DOHH2 (cell line): ENCODE data around the gene EHBP1L1.

ENCODE experiments used
- H3F3A ChIP-seq: fragments of 200-600 bp; sonication (generic), shearing (Covaris generic); 2 replicates; pipeline ENCODE4 v1.6.0; 2016; ENCODE audit warnings: antibody characterized with exemption, mild to moderate bottlenecking; ENCODE audit not compliant: control insufficient read depth, insufficient read depth
- H3K27ac ChIP-seq: fragments of 200-600 bp; sonication (generic); 2 replicates; pipeline ENCODE4 v1.5.1; 2014; ENCODE audit warnings: low read depth, mild to moderate bottlenecking, low read length, moderate library complexity
- H3K27me3 ChIP-seq: fragments of 200-600 bp; sonication (generic); 2 replicates; pipeline ENCODE4 v1.6.1; 2014; ENCODE audit warnings: mild to moderate bottlenecking, low read length, mixed read lengths; ENCODE audit not compliant: control insufficient read depth
- H3K36me3 ChIP-seq: fragments of 200-600 bp; sonication (generic); 2 replicates; pipeline ENCODE4 v1.6.1; 2014; ENCODE audit warnings: mild to moderate bottlenecking, low read length, moderate library complexity, mixed read lengths; ENCODE audit not compliant: control insufficient read depth
- H3K4me1 ChIP-seq: fragments of 200-600 bp; sonication (generic); 2 replicates; pipeline ENCODE4 v1.6.1; 2014; ENCODE audit warnings: mild to moderate bottlenecking, low read length, mixed read lengths; ENCODE audit not compliant: control insufficient read depth
- H3K4me2 ChIP-seq: fragments of 200-600 bp; sonication (generic); 2 replicates; pipeline ENCODE4 v1.6.0; 2014; ENCODE audit warnings: mild to moderate bottlenecking, low read length, moderate library complexity
- H3K4me3 ChIP-seq: fragments of 200-600 bp; sonication (generic); 2 replicates; pipeline ENCODE4 v1.5.1; 2014; ENCODE audit warnings: mild to moderate bottlenecking, low read length, mixed read lengths
- H3K79me2 ChIP-seq: fragments of 200-600 bp; sonication (generic); 2 replicates; pipeline ENCODE4 v1.6.1; 2014; ENCODE audit warnings: mild to moderate bottlenecking, low read length, mixed read lengths; ENCODE audit not compliant: control insufficient read depth
- H3K9me2 ChIP-seq: fragments of 200-600 bp; sonication (generic); replicated peaks from 2 replicates; pipeline ENCODE4 v1.6.1; 2014; ENCODE audit warnings: mild to moderate bottlenecking, low read length, mixed read lengths; ENCODE audit not compliant: control insufficient read depth
- H3K9me3 ChIP-seq: fragments of 200-600 bp; sonication (generic); 2 replicates; pipeline ENCODE4 v1.6.1; 2014; ENCODE audit warnings: antibody characterized with exemption, low read length, mixed read lengths; ENCODE audit not compliant: control insufficient read depth, insufficient read depth
- H4K20me1 ChIP-seq: fragments of 200-600 bp; sonication (generic); 2 replicates; pipeline ENCODE4 v1.6.0; 2014; ENCODE audit warnings: low read depth, mild to moderate bottlenecking, antibody characterized with exemption, low read length, moderate library complexity; ENCODE audit not compliant: control insufficient read depth, insufficient read depth
- EZH2phosphoT487 ChIP-seq: fragments of 200-600 bp; sonication (generic); IDR thresholded peaks from 2 replicates; pipeline ENCODE4 v1.6.1; 2017; ENCODE audit warnings: borderline replicate concordance, mild to moderate bottlenecking, antibody characterized with exemption, low read length, moderate library complexity, mixed read lengths
- TF ChIP-seq, protein P1 (sequence below): fragments of 200-600 bp; sonication (generic); IDR thresholded peaks from one replicate; pipeline ENCODE4 v1.5.1; 2014; ENCODE audit warnings: antibody characterized with exemption, mild to moderate bottlenecking, low read depth, low read length; ENCODE audit not compliant: poor library complexity, severe bottlenecking

EHBP1L1 gene

DNA sequence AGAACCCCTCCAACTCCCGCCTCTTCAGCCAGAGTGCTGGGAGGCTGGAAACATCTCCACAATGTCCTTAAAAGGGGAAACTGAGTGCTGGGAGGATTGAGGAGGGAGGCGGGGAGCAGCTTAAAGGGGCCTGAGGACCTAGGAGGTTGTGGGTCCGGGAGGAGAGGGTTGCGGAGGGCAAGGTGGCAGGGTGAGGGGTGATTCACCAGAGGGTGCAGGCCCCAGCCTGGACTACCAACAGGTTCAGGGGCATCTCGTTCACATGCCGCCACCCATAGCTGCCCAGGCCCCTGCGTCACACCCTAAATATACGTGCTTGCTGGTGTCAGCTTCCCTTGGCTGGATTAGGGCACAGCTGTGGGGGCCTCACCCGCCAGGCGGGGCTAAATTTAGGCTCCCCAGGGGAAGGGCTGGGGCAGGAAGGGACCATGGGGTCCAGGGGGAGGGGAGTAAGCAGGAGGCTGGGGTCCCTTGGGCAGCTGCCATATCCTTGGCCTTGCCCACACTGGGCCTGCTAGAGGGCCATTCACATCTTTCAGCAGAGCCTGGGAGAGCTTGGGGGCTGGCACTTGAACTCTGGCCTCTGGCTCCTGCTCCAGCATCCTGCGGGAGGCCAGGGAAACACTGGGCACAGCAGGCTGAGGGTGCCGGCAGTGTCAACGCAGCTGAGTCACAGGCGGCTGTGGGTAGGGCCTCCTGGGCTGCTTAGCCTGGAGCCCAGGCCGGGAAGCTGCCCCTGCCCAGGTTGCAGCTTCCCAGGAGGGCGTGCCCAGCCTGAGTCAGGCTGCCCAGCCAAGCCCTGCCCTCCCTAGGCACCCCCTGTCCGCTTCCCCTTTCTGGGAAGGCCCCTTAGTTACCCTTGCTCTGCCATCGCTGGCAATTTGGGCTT lies 1.3 kb downstream of the EHBP1L1 start:
- no peaks in the 10 kb centered on the region for H3K9me3 ChIP-seq
- H3K79me2 ChIP-seq: peaks cover 24% of the 10 kb centered on the region
- no peak overlapping the region for H3K27ac ChIP-seq
- H3K4me3 ChIP-seq: peak overlapping the region; percentile 86
- peaks cover 13% of the 10 kb centered on the region for H3K36me3 ChIP-seq
- TF ChIP-seq EZH2phosphoT487: no peak
- TF ChIP-seq, protein P1, sequence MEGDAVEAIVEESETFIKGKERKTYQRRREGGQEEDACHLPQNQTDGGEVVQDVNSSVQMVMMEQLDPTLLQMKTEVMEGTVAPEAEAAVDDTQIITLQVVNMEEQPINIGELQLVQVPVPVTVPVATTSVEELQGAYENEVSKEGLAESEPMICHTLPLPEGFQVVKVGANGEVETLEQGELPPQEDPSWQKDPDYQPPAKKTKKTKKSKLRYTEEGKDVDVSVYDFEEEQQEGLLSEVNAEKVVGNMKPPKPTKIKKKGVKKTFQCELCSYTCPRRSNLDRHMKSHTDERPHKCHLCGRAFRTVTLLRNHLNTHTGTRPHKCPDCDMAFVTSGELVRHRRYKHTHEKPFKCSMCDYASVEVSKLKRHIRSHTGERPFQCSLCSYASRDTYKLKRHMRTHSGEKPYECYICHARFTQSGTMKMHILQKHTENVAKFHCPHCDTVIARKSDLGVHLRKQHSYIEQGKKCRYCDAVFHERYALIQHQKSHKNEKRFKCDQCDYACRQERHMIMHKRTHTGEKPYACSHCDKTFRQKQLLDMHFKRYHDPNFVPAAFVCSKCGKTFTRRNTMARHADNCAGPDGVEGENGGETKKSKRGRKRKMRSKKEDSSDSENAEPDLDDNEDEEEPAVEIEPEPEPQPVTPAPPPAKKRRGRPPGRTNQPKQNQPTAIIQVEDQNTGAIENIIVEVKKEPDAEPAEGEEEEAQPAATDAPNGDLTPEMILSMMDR: no peak
- no peaks in the 10 kb centered on the region for H3K9me2 ChIP-seq
- no peaks in the 10 kb centered on the region for H4K20me1 ChIP-seq
- peaks cover 15% of the 10 kb centered on the region for H3F3A ChIP-seq
- peak overlapping the region; percentile 87 for H3K4me2 ChIP-seq
- no peaks in the 10 kb centered on the region for H3K27me3 ChIP-seq
- peaks cover 44% of the 10 kb centered on the region for H3K4me1 ChIP-seq

DNA sequence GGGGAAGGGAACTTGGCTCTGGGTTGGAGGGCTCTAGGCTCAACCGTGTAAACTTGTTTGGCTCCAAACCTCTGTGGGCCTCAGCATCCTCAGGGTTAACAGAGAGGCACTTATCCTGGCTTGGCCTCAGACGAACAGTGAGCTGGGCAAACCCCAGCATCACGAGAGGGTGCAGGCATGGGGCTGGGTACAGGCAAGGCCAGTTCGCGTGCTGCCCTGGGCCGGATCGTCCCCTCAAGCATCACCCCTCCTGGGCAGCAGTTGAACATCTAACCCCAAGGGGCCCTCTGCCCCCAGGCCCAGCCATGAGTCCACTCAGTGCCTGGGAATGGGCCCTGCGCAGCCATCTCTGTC lies 1.9 kb downstream of the EHBP1L1 start:
- Histone ChIP-seq H3K79me2 (peaks cover 22% of the 10 kb centered on the region), H4K20me1 (no peaks in the 10 kb centered on the region), H3K4me2 (peak overlapping the region; percentile 87), H3K9me3 (no peaks in the 10 kb centered on the region), H3K4me1 (peaks cover 42% of the 10 kb centered on the region), H3K27ac (no peak overlapping the region), H3K36me3 (peaks cover 13% of the 10 kb centered on the region), H3K4me3 (peak overlapping the region; percentile 86; the same call in 1 of the 2 replicates), H3F3A (peaks cover 15% of the 10 kb centered on the region), H3K9me2 (no peaks in the 10 kb centered on the region), H3K27me3 (no peaks in the 10 kb centered on the region)
- TF ChIP-seq, protein P1: no peak
- TF ChIP-seq EZH2phosphoT487: no peak

DNA sequence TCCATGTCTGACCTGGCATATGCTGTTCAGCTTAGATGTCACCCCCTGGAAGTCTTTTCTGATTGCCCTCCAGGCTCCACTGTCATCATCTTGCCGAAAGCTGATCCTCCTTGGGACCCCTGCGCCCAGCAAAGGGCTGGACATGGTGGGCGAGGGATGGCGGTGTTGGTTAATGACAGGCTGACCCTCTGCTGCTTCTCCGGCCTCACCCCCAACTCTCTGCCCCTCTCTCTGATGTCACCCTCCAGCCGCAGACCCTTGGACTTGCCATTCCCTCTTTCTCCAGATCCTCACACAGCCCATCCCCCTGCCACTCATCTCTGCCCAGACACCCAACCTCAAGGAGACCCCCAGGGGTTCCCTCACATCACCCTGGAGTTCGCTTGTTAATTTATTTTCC lies 2.3 kb downstream of the EHBP1L1 start:
- TF ChIP-seq, protein P1: no peak
- no peak for TF ChIP-seq EZH2phosphoT487
- Histone ChIP-seq H3K36me3 (peaks cover 11% of the 10 kb centered on the region), H3K9me2 (no peaks in the 10 kb centered on the region), H3K27ac (no peak overlapping the region), H4K20me1 (no peaks in the 10 kb centered on the region), H3K79me2 (peaks cover 18% of the 10 kb centered on the region), H3K4me2 (no peak overlapping the region), H3F3A (peaks cover 15% of the 10 kb centered on the region), H3K4me1 (peaks cover 39% of the 10 kb centered on the region), H3K9me3 (no peaks in the 10 kb centered on the region), H3K27me3 (no peaks in the 10 kb centered on the region), H3K4me3 (no peak overlapping the region)
